HG03025 (cell line): ENCODE data around the gene ACSL3.
"Not testable (repeated sequence)": the region's sequence is repeated elsewhere in the genome, so short reads cannot be mapped to it uniquely, and the experiment has no call there.

Experiments
- ATAC-seq: cut with Tn5 transposase; IDR thresholded peaks from one replicate; pipeline ENCODE4 v1.9.1; 2021; ENCODE audit warnings: mild to moderate bottlenecking, moderate library complexity; ENCODE audit not compliant: unreplicated experiment, low FRiP score

ACSL3 gene

GRCh38 chr2:222848862-222849261 is 12.0 kb upstream of the ACSL3 start:
- no peak for ATAC-seq

DNA sequence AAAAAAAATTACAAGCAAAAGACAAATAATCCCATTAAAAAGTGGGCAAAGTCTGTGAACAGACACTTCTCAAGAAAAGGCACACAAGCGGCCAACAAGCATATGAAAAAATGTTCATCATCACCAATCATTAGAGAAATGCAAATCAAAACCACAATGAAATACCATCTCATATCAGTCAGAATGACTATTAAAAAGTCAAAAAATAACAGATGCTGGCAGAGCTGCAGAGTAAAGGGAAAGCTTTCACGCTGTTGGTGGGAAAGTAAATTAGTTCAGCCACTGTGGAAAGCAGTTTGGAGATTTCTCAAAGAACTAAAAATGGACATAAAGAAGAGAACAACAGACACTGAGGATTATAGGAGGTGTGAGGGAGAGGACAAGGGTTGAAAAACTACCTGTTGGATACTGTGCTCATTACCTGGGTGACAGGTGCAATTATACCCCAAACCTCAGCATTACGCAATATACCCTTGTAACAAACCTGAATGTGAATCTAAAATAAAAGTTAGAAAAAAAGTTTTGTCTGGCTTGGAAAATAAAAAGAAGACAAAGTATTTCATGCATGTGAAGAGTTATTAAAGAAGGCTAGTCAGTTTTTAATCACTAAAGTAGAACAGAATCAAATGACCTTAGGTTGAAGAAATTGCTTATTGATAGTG is 8.7 kb upstream of the ACSL3 start:
- no peak for ATAC-seq

GRCh38 chr2:222854773-222855700 is 5.8 kb upstream of the ACSL3 start:
- ATAC-seq, result no peak

DNA sequence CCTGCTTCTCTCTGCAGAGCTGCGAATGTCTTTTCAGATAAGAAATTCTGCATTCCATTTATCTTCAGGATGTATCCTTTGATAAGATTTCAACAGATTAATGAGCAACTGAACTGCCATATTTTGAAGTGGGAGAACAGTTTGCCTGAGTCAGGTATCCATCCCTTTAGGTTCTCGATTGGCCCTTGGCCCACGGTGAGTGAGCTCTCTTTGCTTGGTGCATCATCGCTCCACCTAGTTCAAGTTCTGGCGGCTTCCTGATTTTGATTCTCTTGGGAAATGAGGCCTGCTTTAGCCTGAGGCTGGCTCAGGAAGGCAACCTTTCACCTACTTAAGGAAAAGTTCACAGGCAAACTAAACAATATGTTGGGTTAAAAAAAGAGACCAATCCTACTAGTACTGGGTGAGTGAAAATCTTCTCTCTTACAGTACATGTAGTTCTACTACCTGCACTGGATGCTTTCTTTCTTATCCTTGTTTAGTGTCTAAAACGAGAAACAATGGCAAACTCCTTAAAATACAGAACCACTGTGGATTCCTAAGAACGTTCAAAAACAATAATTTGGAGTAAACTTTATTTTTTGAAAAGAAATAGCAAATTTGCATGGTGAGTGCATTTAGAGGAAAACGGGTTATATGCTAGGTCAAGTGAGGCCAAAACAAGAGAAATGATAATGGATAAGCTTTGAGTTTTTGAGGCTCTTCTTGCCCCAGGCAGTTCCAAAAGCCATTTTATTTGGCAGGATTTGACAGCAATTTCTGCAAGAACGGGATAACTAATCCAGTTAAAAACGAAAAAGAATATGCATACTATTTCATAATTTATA is 837 bp upstream of the ACSL3 start:
- ATAC-seq, result no peak

GRCh38 chr2:222861411-222862105 is 722 bp downstream of the ACSL3 start:
- ATAC-seq, result peak; percentile 39

GRCh38 chr2:222862106-222862908 is 1.5 kb downstream of the ACSL3 start:
- no peak for ATAC-seq

DNA sequence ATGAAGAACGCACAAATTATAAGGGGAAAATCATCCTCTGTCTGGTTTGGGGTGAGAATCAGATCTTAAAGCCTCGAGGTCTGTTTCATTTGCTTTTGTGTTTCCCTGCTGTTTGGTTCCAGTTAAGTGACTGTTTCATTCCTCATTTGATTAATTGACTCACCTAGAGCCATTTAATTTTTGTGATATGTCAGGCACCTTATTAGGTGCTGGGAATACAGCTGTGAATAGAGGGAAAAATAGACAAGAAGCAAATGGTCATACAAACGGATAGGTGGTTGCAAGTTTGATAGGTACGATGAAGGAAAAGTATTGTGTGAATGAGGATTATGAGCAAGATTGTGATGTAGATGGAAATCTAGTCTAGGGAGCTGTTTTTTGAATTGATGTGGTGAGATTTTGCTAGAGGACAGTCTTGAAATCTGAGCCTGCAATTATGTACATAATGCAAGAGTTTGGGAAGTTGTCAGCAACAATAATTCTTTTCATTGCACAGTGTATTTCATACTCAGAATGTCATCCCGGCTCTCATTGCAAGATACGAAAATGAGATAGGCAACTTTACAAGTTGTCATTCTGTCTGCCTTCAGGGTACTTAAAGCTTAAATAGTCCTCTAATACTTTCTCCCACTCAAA is 2.2 kb downstream of the ACSL3 start:
- no peak for ATAC-seq

DNA sequence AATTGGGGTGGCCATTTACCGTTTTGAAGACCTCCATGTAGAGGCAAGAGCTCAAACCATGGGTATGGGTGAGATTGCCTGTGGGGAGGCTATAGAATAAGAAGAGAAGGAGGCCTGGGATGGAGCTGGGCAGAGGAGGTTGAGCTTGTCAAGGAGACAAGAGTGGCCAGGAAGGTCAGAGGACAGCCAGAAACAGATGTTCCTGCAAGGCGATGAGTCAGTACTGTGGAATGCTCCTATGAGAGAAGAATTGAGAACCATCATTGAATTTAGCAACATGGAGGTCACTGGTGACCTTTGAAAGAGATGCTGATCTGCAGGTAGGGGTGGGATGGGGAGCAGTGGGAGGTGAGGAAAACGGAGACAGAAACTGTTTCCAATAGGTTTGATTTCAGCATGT is 3.5 kb downstream of the ACSL3 start:
- ATAC-seq, result no peak

DNA sequence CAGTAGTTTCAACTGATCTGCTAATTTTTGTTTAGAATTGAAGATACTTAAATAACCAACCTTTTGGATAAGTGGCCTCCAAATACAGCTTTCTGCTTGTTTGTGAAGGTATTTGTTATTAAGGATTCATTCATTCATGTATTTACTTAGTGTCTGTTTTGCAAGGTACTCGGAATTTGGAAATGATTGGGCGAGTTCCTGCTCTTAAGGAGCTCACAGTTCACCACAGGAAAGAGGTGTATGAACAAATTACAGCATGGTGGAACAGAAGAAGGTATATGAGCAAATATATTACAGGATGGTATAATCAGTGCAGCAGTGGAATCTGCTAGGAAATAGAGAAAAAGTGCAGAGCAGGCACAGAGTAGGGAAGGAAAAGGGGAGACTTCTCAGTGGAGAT is 4.5 kb downstream of the ACSL3 start:
- ATAC-seq, result no peak

GRCh38 chr2:222866358-222866960 is 5.6 kb downstream of the ACSL3 start:
- no peak for ATAC-seq

DNA sequence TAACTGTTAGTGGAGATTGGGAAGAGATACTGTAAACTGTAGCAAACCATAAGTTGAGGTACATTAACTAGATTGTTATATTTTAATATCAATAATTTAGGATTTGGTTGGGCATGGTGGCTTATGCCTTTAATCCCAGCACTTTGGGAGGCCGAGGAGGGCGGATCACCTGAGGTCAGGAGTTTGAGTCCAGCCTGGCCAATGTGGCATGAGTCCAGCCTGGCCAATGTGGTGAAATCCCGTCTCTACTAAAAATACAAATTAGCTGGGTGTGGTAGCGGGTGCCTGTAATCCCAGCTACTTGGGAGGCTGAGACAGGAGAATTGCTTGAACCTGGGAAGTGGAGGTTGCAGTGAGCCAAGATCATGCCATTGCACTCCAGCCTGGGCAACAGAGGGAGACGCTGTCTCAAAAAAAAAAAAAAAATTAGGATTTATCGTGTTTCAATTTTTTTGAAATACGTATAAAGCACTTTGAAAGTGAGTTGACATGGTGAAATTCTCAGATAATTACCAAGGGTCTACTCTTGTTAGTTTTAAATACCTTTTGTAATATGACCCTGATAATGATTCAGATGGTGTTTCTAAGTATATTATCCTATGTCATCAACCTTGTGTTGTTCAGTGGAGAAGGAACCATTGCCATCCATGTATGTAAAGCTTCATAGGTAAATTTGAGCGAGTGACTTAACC is 7.9 kb downstream of the ACSL3 start:
- not testable (repeated sequence) for ATAC-seq

DNA sequence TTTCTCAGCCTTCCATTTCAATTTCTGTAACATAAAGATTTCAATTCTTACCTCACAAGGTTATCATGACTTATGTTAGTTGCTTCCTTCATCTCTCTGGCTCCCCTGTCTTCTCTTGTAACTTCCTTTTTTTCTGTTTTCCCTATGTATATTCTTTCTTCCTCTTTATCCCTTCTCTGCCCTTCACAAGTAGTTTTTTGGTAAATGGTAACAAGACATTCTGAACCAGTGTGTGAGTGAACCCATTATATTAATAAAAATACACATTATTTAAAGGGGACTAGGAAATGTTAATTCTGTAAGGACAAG is 8.4 kb downstream of the ACSL3 start:
- ATAC-seq, result no peak

- ATAC-seq, result no peak
These were observed 10.5 kb downstream of the ACSL3 start for GRCh38 chr2:222871291-222871690.

DNA sequence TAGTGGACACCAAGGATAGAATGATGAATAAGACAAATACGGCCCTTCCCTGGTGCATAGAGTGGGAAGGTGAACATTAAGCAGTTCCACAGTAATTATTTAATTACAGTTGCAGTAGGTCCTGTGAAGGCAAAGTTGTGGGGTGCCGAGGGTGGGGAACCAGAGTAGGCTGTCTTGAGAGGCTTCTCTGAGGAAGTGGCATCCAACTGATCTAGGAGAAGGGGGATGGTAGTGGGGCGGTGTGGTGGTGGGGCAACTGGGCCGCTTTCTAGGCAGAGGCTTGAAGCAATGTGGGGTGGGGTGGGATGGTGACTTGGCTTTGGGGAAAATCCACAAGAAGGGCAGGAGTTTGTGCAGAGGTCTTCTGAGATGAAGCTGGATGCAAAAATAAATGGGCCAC is 11.7 kb downstream of the ACSL3 start:
- no peak for ATAC-seq

DNA sequence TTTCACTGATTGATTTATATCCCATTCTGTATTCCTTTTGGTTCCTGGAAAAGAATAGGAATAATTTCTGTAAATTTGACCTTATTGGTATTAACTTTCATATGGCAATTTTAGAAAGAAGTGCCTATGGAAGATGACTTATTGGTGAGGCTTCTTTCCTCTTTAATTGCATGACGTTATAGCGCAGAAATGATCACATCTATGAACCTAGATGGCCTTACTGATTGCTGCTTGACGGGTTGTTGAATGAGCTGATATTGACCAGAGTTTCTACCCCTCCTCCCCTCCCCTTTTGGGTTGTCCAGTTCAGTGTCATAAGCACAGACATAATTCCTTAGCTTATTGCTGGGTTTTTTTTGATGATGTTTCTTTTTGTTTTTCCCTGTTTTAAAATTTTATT is 14.6 kb downstream of the ACSL3 start:
- ATAC-seq, result no peak

- ATAC-seq, result no peak
These were observed 16.1 kb downstream of the ACSL3 start for GRCh38 chr2:222876947-222877346.

GRCh38 chr2:222877556-222878300 is 16.9 kb downstream of the ACSL3 start:
- ATAC-seq, result no peak
